ENCODE results near the gene SYNE2. TPM values are rescaled to one million over a fixed set of nuclear protein-coding genes. Genes with fewer than 3 reads are reported as not detected.

The SYNE2 gene
- total RNA-seq, 1 experiment from 2014 or later: 48.5 TPM

DNA sequence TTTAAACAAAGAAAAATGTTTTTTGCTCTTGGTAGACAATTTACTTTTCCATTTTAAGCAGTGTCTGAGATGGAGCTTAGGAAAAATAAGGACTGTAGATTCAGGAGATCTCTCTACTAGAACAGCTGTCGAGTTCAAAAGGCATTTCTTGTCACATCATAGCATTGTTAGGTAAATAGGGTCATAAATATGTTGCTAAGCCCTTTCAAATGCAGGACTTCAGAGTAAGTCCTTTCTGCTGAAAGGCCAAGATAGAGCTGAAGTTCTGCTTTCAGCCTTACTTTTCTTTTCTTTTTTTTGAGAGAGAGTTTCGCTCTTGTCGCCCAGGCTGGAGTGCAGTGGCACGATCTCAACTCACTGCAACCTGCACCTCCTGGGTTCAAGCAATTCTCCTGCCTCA lies 98.2 kb downstream of the SYNE2 start:
- H3K4me3 ChIP-seq (ENCODE audit: low read depth, low read length): no peak overlapping the region
- H3K4me1 ChIP-seq: no peaks in the 10 kb centered on the region
- intact Hi-C loops (cut with micrococcal nuclease; ENCODE audit: unreplicated experiment): no loop called here
- DNase-seq: no peak
- TF ChIP-seq, protein P1, sequence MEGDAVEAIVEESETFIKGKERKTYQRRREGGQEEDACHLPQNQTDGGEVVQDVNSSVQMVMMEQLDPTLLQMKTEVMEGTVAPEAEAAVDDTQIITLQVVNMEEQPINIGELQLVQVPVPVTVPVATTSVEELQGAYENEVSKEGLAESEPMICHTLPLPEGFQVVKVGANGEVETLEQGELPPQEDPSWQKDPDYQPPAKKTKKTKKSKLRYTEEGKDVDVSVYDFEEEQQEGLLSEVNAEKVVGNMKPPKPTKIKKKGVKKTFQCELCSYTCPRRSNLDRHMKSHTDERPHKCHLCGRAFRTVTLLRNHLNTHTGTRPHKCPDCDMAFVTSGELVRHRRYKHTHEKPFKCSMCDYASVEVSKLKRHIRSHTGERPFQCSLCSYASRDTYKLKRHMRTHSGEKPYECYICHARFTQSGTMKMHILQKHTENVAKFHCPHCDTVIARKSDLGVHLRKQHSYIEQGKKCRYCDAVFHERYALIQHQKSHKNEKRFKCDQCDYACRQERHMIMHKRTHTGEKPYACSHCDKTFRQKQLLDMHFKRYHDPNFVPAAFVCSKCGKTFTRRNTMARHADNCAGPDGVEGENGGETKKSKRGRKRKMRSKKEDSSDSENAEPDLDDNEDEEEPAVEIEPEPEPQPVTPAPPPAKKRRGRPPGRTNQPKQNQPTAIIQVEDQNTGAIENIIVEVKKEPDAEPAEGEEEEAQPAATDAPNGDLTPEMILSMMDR (IDR thresholded peaks at IDR 0.05; ENCODE audit: insufficient read depth in 1 of 2, low read depth in 1 of 2, low read length in 1 of 2, severe bottlenecking in 1 of 2, unreplicated experiment in 1 of 2): no peak
- POLR2A ChIA-PET: no interaction called here
- H3K27me3 ChIP-seq (replicated peaks; ENCODE audit: control insufficient read depth, insufficient read depth, low read length): no peaks in the 10 kb centered on the region
- no TSS peak for BruUV-seq (replicated peaks)
- no peaks in the 10 kb centered on the region for H3K9me3 Mint-ChIP-seq (ENCODE audit: unreplicated experiment)
- no peaks in the 10 kb centered on the region for H3K27me3 Mint-ChIP-seq (ENCODE audit: insufficient read depth, unreplicated experiment)
- H3K4me1 Mint-ChIP-seq (ENCODE audit: low read depth, unreplicated experiment): no peaks in the 10 kb centered on the region
- CTCF ChIA-PET: no interaction called here
- no peaks in the 10 kb centered on the region for H3K9me3 ChIP-seq
- H3K36me3 ChIP-seq (ENCODE audit: control insufficient read depth, insufficient read depth, low read length): no peaks in the 10 kb centered on the region
- no peaks in the 10 kb centered on the region for H3K36me3 Mint-ChIP-seq (ENCODE audit: insufficient read depth, unreplicated experiment)
- H3K27ac Mint-ChIP-seq (ENCODE audit: unreplicated experiment): no peak overlapping the region
- no peak overlapping the region for H3K4me3 Mint-ChIP-seq (ENCODE audit: unreplicated experiment)

DNA sequence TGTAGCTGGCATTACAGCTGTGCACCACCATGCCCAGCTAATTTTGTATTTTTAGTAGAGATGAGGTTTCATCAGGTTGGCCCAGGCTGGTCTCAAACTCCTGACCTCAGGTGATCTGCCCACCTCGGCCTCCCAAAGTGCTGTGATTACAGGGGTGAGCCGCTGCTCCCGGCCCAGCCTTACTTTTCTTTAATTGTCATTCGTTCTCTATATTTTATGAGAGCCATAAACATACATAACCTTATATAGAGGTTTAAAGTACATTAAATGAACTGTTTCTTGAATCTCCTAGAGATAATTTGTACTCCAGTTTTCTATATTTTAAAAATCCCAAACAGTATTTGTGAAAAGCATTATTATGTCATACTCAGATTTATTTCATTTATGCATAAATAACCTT lies 98.6 kb downstream of the SYNE2 start:
- no peak overlapping the region for H3K4me3 Mint-ChIP-seq (ENCODE audit: unreplicated experiment)
- CTCF ChIA-PET: no interaction called here
- H3K27me3 Mint-ChIP-seq (ENCODE audit: insufficient read depth, unreplicated experiment): no peaks in the 10 kb centered on the region
- no peak overlapping the region for H3K27ac Mint-ChIP-seq (ENCODE audit: unreplicated experiment)
- Histone ChIP-seq H3K4me1 (no peaks in the 10 kb centered on the region), H3K27me3 (replicated peaks; ENCODE audit: control insufficient read depth, insufficient read depth, low read length) (no peaks in the 10 kb centered on the region), H3K36me3 (ENCODE audit: control insufficient read depth, insufficient read depth, low read length) (no peaks in the 10 kb centered on the region), H3K4me3 (ENCODE audit: low read depth, low read length) (no peak overlapping the region), H3K9me3 (no peaks in the 10 kb centered on the region)
- POLR2A ChIA-PET: no interaction called here
- intact Hi-C loops (cut with micrococcal nuclease; ENCODE audit: unreplicated experiment): no loop called here
- TF ChIP-seq, protein P1 (IDR thresholded peaks at IDR 0.05; ENCODE audit: insufficient read depth in 1 of 2, low read depth in 1 of 2, low read length in 1 of 2, severe bottlenecking in 1 of 2, unreplicated experiment in 1 of 2): no peak
- no peaks in the 10 kb centered on the region for H3K4me1 Mint-ChIP-seq (ENCODE audit: low read depth, unreplicated experiment)
- no TSS peak for BruUV-seq (replicated peaks)
- DNase-seq: no peak
- no peaks in the 10 kb centered on the region for H3K9me3 Mint-ChIP-seq (ENCODE audit: unreplicated experiment)
- H3K36me3 Mint-ChIP-seq (ENCODE audit: insufficient read depth, unreplicated experiment): no peaks in the 10 kb centered on the region

DNA sequence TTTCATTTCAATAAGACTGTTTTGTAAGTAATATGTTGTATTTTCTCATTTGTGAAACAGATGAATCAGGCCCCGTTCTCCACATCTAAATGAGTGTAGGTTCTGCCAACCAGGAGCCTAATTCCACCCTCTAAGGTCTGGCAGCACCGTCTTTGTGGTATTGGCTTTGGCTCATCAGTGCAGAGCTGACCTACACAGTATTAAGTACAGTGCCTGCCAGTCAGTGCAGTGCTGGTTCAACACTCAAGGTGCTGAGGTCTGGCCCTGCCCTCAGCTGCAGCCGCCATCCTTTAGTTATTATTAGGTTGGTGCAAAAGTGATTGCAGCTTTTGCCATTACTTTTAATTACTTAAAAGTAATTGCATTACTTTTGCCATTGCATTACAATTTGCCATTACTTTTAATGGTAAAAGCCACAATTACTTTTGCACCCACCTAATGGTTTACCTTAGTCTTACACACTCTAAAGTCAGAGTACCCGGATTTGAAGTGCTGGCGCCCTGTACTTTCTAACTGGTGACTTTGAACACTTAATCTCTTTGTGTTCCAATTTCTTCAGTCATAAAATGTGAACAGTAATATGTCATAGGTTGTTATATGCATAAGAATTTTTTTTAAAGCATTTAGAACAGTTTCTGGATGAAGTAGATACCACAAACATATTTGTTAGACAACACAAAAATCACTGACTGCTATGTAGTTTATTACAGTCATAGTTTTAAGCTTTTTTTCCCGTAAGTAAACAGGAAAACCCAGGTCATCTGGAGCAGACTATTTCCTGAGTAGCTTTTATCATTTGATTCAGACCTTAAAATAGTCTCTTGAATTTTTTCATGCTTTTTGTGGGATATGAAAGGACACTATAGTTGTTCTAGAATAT lies 99.5 kb downstream of the SYNE2 start:
- DNase-seq: no peak
- ChIA-PET POLR2A (no interaction called here), CTCF (no interaction called here)
- intact Hi-C loops (cut with micrococcal nuclease; ENCODE audit: unreplicated experiment): no loop called here
- no peaks in the 10 kb centered on the region for H3K9me3 ChIP-seq
- no peaks in the 10 kb centered on the region for H3K36me3 ChIP-seq (ENCODE audit: control insufficient read depth, insufficient read depth, low read length)
- Mint-ChIP-seq H3K4me3 (ENCODE audit: unreplicated experiment) (no peak overlapping the region), H3K9me3 (ENCODE audit: unreplicated experiment) (no peaks in the 10 kb centered on the region), H3K36me3 (ENCODE audit: insufficient read depth, unreplicated experiment) (no peaks in the 10 kb centered on the region), H3K27me3 (ENCODE audit: insufficient read depth, unreplicated experiment) (no peaks in the 10 kb centered on the region), H3K4me1 (ENCODE audit: low read depth, unreplicated experiment) (no peaks in the 10 kb centered on the region), H3K27ac (ENCODE audit: unreplicated experiment) (no peak overlapping the region)
- H3K4me3 ChIP-seq (ENCODE audit: low read depth, low read length): no peak overlapping the region
- BruUV-seq (replicated peaks): no TSS peak
- H3K4me1 ChIP-seq: no peaks in the 10 kb centered on the region
- TF ChIP-seq, protein P1 (IDR thresholded peaks at IDR 0.05; ENCODE audit: insufficient read depth in 1 of 2, low read depth in 1 of 2, low read length in 1 of 2, severe bottlenecking in 1 of 2, unreplicated experiment in 1 of 2): no peak
- H3K27me3 ChIP-seq (replicated peaks; ENCODE audit: control insufficient read depth, insufficient read depth, low read length): no peaks in the 10 kb centered on the region

Measured in Caco-2 (cell line).